HepG2 (cell line): ENCODE data around the gene GLS2. TPM values are rescaled to one million over a fixed set of nuclear protein-coding genes. Genes with fewer than 3 reads are reported as not detected.

ENCODE experiments used
- ARID4A ChIP-seq: sonication (generic); formaldehyde crosslinking; IDR thresholded peaks from 2 replicates; pipeline ENCODE4 v1.5.0; 2020; ENCODE audit warnings: mild to moderate bottlenecking, missing genetic modification reagents, borderline replicate concordance
- DR1 ChIP-seq: sonication (generic); formaldehyde crosslinking; IDR thresholded peaks from 2 replicates; pipeline ENCODE4 v1.8.0; 2021; ENCODE audit warnings: mild to moderate bottlenecking, missing genetic modification reagents, inconsistent platforms
- ETV6 ChIP-seq: sonication (generic); formaldehyde crosslinking; conservative IDR thresholded peaks from 2 replicates; pipeline ENCODE4 v1.4.0; 2020; ENCODE audit warnings: missing genetic modification reagents
- GFI1 ChIP-seq: sonication (generic); formaldehyde crosslinking; IDR thresholded peaks from 2 replicates; pipeline ENCODE4 v1.5.0; 2020; ENCODE audit warnings: missing genetic modification reagents, mild to moderate bottlenecking, borderline replicate concordance
- HOXA3 ChIP-seq: sonication (generic); formaldehyde crosslinking; IDR thresholded peaks from 2 replicates; pipeline ENCODE4 v1.5.0; 2020; ENCODE audit warnings: missing genetic modification reagents
- MIER3 ChIP-seq: IDR thresholded peaks from 2 replicates; pipeline ENCODE4 v1.6.1; 2016; ENCODE audit warnings: missing compliant biosample characterization, borderline replicate concordance
- MXI1 ChIP-seq: IDR thresholded peaks from 3 replicates; pipeline ENCODE4 v1.6.1; 2012; ENCODE audit warnings: low read depth, low read length, inconsistent platforms, borderline replicate concordance
- NCOA2 ChIP-seq: sonication (generic); formaldehyde crosslinking; IDR thresholded peaks from 2 replicates; pipeline ENCODE4 v1.8.0; 2022; ENCODE audit warnings: inconsistent platforms
- PPARG ChIP-seq: conservative IDR thresholded peaks from 2 replicates; pipeline ENCODE4 v1.6.1; 2016; ENCODE audit warnings: missing biosample characterization, missing genetic modification reagents
- RBAK ChIP-seq: sonication (generic); formaldehyde crosslinking; IDR thresholded peaks from 2 replicates; pipeline ENCODE4 v1.5.1; 2020; ENCODE audit warnings: mild to moderate bottlenecking, missing genetic modification reagents
- RXRB ChIP-seq: IDR thresholded peaks from 2 replicates; pipeline ENCODE4 v1.6.1; 2016; ENCODE audit warnings: borderline replicate concordance, missing genetic modification reagents, missing compliant biosample characterization
- SOX5 ChIP-seq: IDR thresholded peaks from 2 replicates; pipeline ENCODE4 v1.6.1; 2016; ENCODE audit warnings: borderline replicate concordance
- SPEN ChIP-seq: sonication (generic); formaldehyde crosslinking; IDR thresholded peaks from 2 replicates; pipeline ENCODE4 v1.5.1; 2020; ENCODE audit warnings: low read depth, mild to moderate bottlenecking, missing genetic modification reagents
- SRY ChIP-seq: sonication (generic); formaldehyde crosslinking; IDR thresholded peaks from 2 replicates; pipeline ENCODE4 v1.8.0; 2022; ENCODE audit warnings: mild to moderate bottlenecking, missing genetic modification reagents
- TARDBP ChIP-seq: sonication (generic); formaldehyde crosslinking; IDR thresholded peaks from 2 replicates; pipeline ENCODE4 v1.8.0; 2022; ENCODE audit warnings: mild to moderate bottlenecking, missing genetic modification reagents
- TBX2 ChIP-seq: sonication (generic); formaldehyde crosslinking; IDR thresholded peaks from 2 replicates; pipeline ENCODE4 v1.5.0; 2020; ENCODE audit warnings: missing genetic modification reagents, mild to moderate bottlenecking, borderline replicate concordance
- ZBTB7A ChIP-seq: sonication (generic); formaldehyde crosslinking; IDR thresholded peaks from 2 replicates; pipeline ENCODE4 v1.8.0; 2022; ENCODE audit warnings: mild to moderate bottlenecking, missing genetic modification reagents
- ZC3H13 ChIP-seq: sonication (generic); formaldehyde crosslinking; IDR thresholded peaks from 2 replicates; pipeline ENCODE4 v1.8.1; 2023; ENCODE audit warnings: mild to moderate bottlenecking, missing genetic modification reagents, moderate library complexity
- ZKSCAN1 ChIP-seq: fragments of 150-350 bp; IDR thresholded peaks from 2 replicates; pipeline ENCODE4 v1.6.1; 2014; ENCODE audit warnings: low read length
- ZNF292 ChIP-seq: sonication (generic); formaldehyde crosslinking; IDR thresholded peaks from 2 replicates; pipeline ENCODE4 v1.8.1; 2022; ENCODE audit warnings: mild to moderate bottlenecking, low read depth, missing genetic modification reagents, borderline replicate concordance
- ZNF430 ChIP-seq: sonication (generic); formaldehyde crosslinking; IDR thresholded peaks from 2 replicates; pipeline ENCODE4 v1.9.0; 2021; ENCODE audit warnings: mild to moderate bottlenecking, missing genetic modification reagents
- ZNF629 ChIP-seq: sonication (generic); formaldehyde crosslinking; conservative IDR thresholded peaks from 2 replicates; pipeline ENCODE4 v1.5.0; 2020; ENCODE audit warnings: missing genetic modification reagents
- ZNF678 ChIP-seq: sonication (generic); formaldehyde crosslinking; IDR thresholded peaks from 2 replicates; pipeline ENCODE4 v1.4.0; 2020; ENCODE audit warnings: mild to moderate bottlenecking, missing genetic modification reagents
- ZNF883 ChIP-seq: sonication (generic); formaldehyde crosslinking; IDR thresholded peaks from 2 replicates; pipeline ENCODE4 v1.5.1; 2020; ENCODE audit warnings: mild to moderate bottlenecking, missing genetic modification reagents; ENCODE audit errors: not compliant biosample characterization
- polyA plus RNA-seq, 8 experiments: library from polyadenylated mRNA; depleted of rRNA in 3 of 8; stranded (reverse) in 7 of 8; unstranded in 1 of 8; fragments of >200 nt; fragmentation: Illumina TruSeq in 4 of 8; extraction: Trizol in 4 of 8; gene quantifications; 2 replicates each; pipeline versions ENCODE4 v1.2.1 to v1.2.3, GENCODE V29; 2011 to 2016; ENCODE audit warnings: low read depth in 4 of 8, missing spikeins in 1 of 8, mixed read lengths in 1 of 8; ENCODE audit not compliant: insufficient read depth in 1 of 8
- total RNA-seq, 5 experiments: library from RNA; depleted of rRNA; stranded (reverse); fragments of >200 nt; fragmentation: Illumina TruSeq; extraction: Trizol; gene quantifications; 2 replicates each; pipeline ENCODE4 v1.2.3, GENCODE V29; 2016; ENCODE audit warnings: low read depth in 1 of 5
- TF ChIP-seq, protein P1 (sequence below): sonication (generic); formaldehyde crosslinking; IDR thresholded peaks from 2 replicates; pipeline ENCODE4 v1.5.1; 2020; ENCODE audit warnings: mild to moderate bottlenecking, missing genetic modification reagents, moderate library complexity

GLS2 gene
- total and polyA plus RNA-seq, 2 of the 13 experiments (the other 11 are each of a cell fraction or from before 2014, with no cell fraction given), result 8.6 to 12.2 TPM

DNA sequence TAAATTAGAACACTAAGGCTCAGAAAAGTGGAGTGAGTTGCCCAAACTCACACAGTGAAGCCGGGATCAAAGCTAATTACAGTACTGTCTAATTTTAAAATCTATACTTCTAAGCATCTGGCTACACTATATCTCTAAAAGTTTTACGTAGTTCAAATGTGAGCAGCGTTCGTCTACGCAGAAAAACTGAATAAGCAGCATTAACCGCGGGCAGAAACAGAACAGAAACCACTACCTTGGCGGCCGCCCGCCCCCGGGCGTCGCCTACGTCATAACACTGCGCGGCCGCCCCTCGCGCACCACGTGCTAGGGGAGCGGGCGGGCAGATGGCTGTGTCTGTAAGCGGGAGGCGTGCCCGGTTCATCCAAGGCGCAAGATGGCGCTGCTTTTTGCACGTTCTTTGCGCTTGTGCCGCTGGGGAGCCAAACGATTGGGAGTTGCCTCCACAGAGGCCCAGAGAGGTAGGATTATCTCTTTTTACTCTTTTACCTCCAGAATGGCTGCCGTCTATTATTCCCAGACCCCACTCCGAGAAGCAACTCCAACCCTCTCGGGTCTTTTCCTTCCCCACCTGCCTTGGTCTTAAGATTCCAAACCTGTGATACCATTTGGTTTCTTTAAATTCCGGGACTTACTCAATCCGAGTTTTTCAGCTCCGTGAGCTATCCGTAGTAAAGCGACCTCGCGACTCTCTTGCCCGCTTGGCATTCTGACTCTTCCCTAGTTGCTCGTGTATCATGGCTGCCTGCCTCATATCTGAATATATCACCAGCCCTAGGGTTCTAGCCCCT lies 19.6 kb downstream of the GLS2 start, which contains the start of gene SPRYD4 (continued):
- TF ChIP-seq ARID4A (CRISPR knock-in tag), result peak; percentile 97
- peak; percentile 99 for TF ChIP-seq HOXA3 (CRISPR knock-in tag)
- TF ChIP-seq NCOA2, result peak; percentile 72
- TF ChIP-seq RXRB (CRISPR knock-in tag), result peak; percentile 63
- no peak for TF ChIP-seq RBAK (CRISPR knock-in tag)
- peak; percentile 74; the same call in 1 of the 2 replicates for TF ChIP-seq ZNF678 (CRISPR knock-in tag)
- TF ChIP-seq PPARG (CRISPR knock-in tag), result no peak; the same call in 1 of the 2 replicates
- TF ChIP-seq, protein P1, sequence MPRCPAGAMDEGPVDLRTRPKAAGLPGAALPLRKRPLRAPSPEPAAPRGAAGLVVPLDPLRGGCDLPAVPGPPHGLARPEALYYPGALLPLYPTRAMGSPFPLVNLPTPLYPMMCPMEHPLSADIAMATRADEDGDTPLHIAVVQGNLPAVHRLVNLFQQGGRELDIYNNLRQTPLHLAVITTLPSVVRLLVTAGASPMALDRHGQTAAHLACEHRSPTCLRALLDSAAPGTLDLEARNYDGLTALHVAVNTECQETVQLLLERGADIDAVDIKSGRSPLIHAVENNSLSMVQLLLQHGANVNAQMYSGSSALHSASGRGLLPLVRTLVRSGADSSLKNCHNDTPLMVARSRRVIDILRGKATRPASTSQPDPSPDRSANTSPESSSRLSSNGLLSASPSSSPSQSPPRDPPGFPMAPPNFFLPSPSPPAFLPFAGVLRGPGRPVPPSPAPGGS, result peak; percentile 90
- TF ChIP-seq ETV6 (CRISPR knock-in tag), result 0 out of 2 replicates have a peak, but pooled peaks have one; percentile 37
- peak; percentile 23; the same call in 1 of the 2 replicates for TF ChIP-seq ZKSCAN1
- TF ChIP-seq GFI1 (CRISPR knock-in tag), result 0 out of 2 replicates have a peak, but pooled peaks have one; percentile 69
- peak; percentile 99 for TF ChIP-seq MXI1
- TF ChIP-seq ZNF430 (CRISPR knock-in tag), result peak; percentile 95
- TF ChIP-seq SRY (CRISPR knock-in tag), result peak; percentile 79; the same call in 1 of the 2 replicates
- peak; percentile 92 for TF ChIP-seq ZC3H13 (CRISPR knock-in tag)
- TF ChIP-seq DR1 (CRISPR knock-in tag), result peak; percentile 71; the same call in 1 of the 2 replicates
- TF ChIP-seq ZNF629 (CRISPR knock-in tag), result 0 out of 2 replicates have a peak, but pooled peaks have one; percentile 5
- TF ChIP-seq SOX5, result peak; percentile 77
- no peak for TF ChIP-seq ZNF292
- peak; percentile 87 for TF ChIP-seq ZNF883
- TF ChIP-seq TBX2 (CRISPR knock-in tag), result peak; percentile 79; the same call in 1 of the 2 replicates
- TF ChIP-seq MIER3 (CRISPR knock-in tag), result peak; percentile 74; the same call in 1 of the 2 replicates
- TF ChIP-seq SPEN (CRISPR knock-in tag), result peak; percentile 94
- peak; percentile 89 for TF ChIP-seq TARDBP (CRISPR knock-in tag)
- TF ChIP-seq ZBTB7A, result peak; percentile 68; the same call in 1 of the 2 replicates
